ENCODE results near the gene LRSAM1.
A peak's percentile ranks its signal among the peaks of the same experiment; 100 is the strongest.

Gene LRSAM1

DNA sequence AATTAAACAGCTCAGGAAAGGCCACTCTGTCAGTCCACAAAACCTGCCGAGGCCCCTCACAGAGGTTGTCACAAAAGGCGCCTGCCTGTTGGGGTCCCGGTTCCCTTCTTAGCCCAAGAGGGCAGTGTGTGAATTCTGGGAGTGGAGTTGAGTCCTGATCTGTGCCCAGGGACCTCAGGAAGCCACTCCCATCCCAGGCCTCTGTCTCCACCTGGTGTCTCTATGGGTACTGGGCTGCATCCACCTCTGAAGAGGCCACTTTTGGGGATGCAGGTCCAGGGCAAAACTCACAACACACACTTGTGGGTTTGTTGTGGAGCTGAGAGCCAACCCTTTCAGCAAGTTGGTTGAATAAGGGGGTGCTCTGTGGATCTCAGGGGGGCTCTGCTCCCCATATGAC lies 86.5 kb downstream of the LRSAM1 start:
- DNase-seq, result no peak

- no peak for DNase-seq
Observed at GRCh38 chr9:127538849-127539258, 87.5 kb downstream of the LRSAM1 start.

- no peak for DNase-seq
Observed at GRCh38 chr9:127539259-127539981, 88.1 kb downstream of the LRSAM1 start.

- DNase-seq, result no peak
Observed at GRCh38 chr9:127539982-127540663, 88.8 kb downstream of the LRSAM1 start.

GRCh38 chr9:127540664-127541041 lies 89.3 kb downstream of the LRSAM1 start:
- no peak for DNase-seq

DNA sequence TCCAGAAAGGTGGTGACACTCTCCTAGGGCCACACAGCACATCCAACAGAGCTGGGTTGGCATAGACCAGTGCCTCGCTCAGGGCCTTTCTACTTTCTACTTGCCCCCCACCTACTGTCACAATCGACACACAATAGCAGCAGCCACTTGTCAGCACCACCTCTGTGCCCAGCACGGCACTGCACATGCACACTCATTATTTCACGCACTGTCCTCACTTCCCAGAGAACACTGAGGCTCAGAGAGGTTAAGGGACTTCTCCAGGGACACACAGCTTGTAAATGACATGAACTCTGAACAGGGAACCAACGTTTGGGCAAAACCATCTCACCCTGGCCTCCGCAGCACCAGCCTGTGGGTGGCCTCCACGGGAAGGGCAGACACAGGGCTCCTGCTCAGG lies 89.9 kb downstream of the LRSAM1 start:
- no peak for DNase-seq

GRCh38 chr9:127541865-127542264 lies 90.6 kb downstream of the LRSAM1 start:
- DNase-seq, result no peak

GRCh38 chr9:127543221-127543620 lies 91.9 kb downstream of the LRSAM1 start:
- DNase-seq, result no peak

GRCh38 chr9:127543973-127544533 lies 92.7 kb downstream of the LRSAM1 start:
- DNase-seq, result no peak

- DNase-seq, result no peak
Observed at GRCh38 chr9:127545196-127546124, 94.2 kb downstream of the LRSAM1 start.

DNA sequence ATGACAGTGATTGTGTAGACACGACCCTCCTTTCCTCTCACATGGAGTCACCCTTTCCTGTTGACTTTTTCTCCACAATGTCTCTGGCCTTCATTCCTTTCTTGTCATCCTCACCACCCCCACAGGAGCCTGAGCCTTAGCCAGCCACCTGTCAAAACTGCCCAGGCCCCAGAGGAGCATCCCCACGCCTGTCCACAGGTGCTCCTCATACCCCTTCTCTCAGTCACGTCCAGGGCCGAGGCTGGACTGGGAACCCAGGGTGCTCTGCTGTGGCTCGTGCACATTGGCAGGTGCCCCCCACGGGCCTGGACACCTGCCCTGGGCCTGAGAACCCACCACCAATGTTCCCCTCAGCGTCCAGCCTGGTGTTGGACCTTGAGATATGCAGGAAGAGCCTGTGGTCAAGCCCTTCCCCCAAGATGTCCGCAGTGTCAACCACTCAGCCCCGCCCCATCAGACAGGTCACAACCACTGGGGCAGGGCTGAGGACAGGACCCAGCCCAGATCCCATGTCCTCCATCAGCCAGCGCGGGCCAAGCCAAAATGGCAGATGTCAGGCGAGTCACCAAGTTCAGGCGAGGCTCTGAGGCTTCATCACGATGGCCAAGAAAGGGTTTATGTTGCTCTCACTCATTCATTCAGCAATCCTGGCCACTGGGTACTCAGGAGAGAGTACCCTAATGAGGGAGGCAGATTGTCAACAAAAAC lies 95.0 kb downstream of the LRSAM1 start:
- DNase-seq, result no peak

- no peak for DNase-seq
Observed at GRCh38 chr9:127548352-127548881, 97.1 kb downstream of the LRSAM1 start.

GRCh38 chr9:127549218-127549617 lies 97.9 kb downstream of the LRSAM1 start:
- no peak for DNase-seq

DNA sequence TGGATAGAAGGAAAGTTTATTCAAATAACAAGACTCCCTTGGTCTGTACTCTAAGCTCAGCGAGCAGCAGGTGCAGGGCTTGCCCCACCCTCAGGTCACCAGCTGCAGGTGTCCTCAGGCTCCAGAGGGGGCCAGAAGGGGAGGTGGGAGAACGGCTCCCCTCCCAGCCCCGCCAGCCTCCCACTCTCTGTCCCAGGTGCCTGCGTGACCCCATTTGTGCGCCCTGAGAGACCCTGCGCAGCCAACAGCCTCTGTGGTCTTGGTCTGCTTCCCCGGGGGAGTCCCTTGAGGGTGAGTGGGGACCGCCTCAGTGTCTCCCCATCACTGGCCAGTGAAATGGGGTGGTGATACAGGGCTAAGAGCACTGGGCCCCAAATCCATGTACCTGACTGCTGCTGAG lies 98.4 kb downstream of the LRSAM1 start:
- no peak for DNase-seq

GRCh38 chr9:127550282-127550681 lies 99.0 kb downstream of the LRSAM1 start:
- DNase-seq, result no peak

- peak in 1 of 2 donors; percentile 11 for DNase-seq
Observed at GRCh38 chr9:127550751-127551150, 99.4 kb downstream of the LRSAM1 start.
